SH-SY5Y (cell line): ENCODE results near the gene ERMAP.

ENCODE experiments used
- GATA2 ChIP-seq: IDR thresholded peaks from 2 replicates; pipeline ENCODE4 v1.6.1; 2011; ENCODE audit warnings: mild to moderate bottlenecking, low read depth, low read length
- GATA3 ChIP-seq: IDR thresholded peaks from 2 replicates; pipeline ENCODE4 v1.6.1; 2011; ENCODE audit warnings: low read depth, mild to moderate bottlenecking, low read length, moderate library complexity

ERMAP gene

DNA sequence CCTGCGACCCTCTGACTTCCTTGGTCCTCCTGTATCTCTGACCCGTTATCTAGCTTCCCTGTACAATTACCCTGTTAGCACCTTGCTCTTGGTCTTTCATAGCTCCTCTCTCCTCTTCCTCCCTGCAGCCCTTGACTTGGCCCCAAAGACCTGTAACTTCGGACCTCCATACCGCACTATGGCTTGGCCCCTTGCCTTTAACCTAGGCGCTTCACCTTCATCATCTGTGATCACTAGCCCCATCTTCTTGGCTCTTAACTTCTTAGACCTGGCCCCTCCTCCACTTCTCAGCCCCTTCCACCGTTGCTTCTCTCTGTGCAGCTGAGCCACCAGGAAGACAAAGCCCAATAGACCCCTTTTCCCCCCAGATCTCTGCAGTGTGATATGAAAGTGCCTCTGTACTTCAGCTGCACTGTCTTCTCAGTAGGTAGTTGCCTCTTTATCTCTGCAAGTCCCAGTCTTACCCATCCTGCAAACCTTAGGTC lies 30.2 kb downstream of the ERMAP start:
- TF ChIP-seq GATA2 = no peak
- no peak for TF ChIP-seq GATA3

DNA sequence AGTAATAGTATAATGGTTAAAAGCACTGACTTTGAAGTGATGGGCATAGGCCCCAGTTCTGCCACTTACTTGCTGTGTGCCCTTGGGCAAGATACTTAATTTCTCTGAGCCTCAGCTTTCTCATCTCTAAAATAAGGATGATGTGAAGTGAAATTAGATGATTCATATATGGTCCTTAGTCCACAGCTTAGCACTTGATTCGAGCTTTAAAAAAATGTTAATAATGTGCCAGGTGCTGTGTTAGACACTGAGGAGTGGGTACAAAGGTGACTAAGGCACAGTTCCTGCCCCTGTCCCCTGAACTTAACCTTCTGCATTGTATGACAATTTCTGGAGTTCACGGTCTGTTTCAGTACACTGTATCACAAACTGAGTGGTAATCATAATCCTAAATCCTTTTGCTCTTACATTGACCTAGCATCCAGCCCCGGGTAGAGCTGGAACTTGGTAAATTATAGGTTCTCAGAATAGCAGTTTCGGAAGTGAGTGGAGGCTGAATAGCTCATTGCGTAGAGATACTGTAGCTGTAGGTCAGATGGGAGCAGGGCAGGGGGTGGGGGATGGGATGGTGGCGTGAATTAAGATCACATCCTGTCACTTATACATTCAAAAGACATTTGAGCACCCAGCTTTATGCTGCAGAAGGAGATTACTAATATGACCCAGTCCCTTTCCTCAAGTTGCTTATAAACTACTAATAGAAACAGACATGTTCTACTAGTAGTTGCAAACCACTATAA lies 31.0 kb downstream of the ERMAP start:
- TF ChIP-seq GATA2 = no peak
- no peak for TF ChIP-seq GATA3

DNA sequence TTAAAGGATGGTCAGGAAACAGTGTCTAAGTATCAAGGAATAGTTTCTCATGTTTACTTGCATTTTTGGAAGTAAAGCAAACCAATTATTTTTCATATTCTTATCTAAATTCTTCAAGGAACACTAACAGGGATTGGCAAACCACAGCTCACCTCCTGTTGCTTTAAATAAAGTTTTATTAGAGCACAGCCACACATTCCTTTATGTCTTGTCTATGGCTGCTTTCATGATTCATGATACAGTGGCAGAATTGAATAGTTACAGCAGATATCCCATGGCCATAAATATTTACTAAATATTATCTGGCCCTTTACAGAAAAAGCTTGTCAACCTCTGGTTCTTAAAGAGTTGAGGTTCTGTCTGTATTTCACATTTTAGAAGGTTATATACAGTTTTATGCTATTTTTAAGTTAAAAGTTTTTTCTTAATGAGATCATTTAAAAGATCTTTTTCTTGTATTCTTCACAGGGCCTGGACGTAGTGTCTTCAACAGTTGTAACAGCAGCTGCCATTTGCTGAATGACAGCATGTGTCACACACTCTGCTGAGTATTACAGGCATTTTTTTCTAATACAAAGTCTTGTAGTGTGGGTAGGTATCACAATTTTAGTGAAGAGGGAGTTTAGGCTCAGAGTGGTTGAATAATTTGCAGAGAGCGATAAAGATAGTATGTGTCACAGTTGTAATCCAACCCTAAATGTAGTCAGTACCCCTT lies 32.1 kb downstream of the ERMAP start:
- TF ChIP-seq GATA3 = no peak
- TF ChIP-seq GATA2 = no peak

DNA sequence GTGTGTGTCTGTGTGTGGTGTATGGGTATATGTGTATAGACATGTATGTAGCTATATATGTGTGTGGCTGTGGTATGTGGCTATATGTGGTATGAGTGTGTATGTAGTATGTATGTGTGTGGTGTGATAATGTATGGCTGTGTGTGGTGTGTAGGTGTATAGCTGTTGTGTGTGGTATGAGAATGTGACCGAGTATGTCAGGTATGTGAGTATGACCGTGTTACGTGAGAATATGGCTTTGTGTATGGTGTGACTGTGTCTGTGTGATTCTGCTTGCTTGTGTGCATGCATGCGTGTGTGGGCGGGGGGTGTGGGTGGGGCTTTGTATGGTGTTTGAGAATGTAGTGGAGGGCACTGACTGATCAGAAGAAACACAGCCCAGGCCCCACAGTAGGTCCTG lies 33.0 kb downstream of the ERMAP start:
- TF ChIP-seq GATA2 (no peak), GATA3 (no peak)

DNA sequence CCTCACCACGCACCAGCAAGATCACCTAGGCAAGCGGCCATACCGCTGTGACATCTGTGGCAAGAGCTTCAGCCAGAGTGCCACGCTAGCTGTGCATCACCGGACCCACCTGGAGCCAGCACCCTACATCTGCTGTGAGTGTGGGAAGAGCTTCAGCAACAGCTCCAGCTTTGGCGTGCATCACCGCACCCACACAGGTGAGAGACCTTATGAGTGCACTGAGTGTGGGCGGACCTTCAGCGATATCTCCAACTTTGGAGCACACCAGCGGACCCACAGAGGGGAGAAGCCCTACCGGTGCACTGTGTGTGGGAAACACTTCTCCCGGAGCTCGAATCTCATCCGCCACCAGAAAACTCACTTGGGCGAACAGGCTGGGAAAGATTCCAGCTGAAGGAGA lies 34.5 kb downstream of the ERMAP start:
- no peak for TF ChIP-seq GATA2
- no peak for TF ChIP-seq GATA3

DNA sequence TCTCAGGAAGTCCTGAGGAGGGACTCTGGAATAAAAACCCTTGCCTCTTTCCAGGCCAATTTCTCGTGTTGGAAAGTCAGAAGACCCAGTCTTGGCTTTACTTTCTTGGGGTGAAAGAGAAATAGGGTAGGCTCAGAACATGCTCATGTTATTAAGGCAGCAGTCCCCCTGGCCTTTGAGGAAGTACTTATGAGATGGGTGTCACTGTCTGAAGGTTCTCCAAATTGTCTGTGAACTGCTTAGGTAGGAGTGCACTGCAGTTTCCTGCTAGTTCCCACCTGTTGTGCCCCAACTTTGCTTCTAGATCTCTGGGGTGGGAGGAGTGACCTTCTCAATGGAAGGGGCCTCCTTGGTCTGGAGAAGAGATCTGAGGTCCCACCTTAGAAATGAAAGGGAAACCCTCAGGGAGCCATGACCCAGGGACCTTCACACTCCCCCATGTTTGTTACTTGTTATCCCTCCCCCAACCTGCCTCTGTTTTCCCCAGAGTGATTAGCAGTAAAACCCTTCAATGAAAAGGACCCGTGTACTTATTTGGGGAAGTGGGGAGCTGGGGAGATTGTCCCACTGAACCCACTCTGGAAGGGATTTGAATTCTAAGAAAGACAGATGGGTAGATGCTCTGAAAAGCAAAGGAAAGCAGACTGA lies 35.2 kb downstream of the ERMAP start:
- no peak for TF ChIP-seq GATA3
- no peak for TF ChIP-seq GATA2

DNA sequence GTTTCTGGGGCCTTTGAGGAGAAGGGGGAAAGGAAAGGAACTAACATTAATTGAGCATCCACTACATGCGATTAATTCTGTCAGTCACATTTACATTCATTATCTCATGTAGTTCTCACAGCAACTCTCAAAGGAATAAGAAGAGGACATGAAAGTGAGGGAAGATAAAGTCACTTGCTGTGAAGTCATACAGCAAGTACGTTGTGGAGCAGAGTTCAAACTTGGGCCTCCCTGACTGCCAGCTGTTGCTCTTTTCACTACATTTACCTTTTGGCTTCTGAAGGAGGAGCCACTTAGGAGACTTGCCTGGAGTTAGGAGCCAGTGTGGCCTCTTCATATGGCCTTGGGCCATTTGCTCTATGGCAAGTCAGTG lies 35.7 kb downstream of the ERMAP start:
- TF ChIP-seq GATA3 (no peak), GATA2 (no peak)

DNA sequence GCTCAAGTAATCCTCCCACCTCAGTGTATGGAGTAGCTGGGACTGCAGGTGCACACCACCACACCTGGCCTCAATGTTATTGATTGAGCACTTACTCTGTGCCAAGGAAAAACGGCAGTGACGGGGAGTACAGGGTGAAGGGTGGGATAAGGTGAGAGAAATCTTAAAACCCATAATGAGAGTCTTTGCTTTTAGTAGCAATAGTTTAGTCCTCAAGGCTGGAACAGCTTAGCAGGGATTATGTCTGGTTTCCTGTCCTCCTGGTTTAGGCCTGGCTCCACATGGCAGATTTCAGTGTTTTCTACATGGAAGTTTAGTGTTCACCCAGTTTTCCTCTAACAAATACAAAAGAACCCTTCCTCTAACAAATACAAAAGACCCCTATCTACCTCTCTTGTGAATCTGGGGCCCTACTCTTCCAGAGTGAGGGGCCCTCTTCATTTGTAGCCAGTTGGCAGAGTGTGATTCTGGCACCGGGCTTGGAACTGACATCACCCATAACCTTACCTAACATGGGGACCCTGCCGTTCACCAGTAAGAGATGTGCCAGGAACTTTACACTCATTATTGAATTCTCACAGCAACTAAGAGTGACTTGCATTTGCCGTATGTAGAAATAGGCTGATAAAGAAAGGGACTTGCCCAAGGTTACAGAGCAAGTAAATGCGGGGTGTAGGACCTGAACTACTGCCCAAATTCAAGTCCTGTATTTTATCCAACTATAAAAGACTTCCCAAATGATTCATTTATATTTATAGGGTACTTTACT lies 36.4 kb downstream of the ERMAP start:
- TF ChIP-seq GATA2 = no peak
- no peak for TF ChIP-seq GATA3

DNA sequence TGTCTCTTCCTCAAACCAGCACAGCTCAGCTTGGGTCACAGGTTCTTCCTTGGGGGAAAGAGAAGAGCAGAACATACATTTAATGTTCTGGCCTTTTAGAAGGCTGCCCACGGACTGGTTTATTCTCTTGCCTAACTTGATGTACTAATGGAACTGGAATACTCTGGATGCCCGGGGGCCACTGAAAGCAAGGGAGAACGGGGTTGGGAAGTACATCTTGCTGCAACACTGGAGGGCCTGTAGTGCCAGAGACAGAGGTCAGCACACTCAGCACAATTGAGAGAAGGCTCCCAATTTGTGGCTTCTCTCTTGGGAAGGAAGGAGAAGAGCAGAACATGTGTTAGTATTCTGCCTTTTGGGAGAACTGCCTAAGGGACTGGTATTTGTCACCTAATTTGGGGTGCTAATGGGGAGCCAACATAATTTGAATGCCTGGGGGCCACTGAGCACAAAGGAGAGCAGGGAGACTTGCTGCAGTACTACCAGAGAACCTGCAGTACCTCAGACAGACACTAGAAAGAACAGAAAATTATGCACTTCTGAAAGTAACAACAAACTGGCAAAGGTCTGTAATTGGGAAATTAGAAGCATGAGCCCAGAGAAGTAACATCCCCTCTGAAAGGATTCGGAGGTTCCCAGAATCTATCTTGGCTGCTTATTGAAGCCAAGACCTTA lies 43.6 kb downstream of the ERMAP start:
- TF ChIP-seq GATA2 = no peak
- TF ChIP-seq GATA3 = no peak

DNA sequence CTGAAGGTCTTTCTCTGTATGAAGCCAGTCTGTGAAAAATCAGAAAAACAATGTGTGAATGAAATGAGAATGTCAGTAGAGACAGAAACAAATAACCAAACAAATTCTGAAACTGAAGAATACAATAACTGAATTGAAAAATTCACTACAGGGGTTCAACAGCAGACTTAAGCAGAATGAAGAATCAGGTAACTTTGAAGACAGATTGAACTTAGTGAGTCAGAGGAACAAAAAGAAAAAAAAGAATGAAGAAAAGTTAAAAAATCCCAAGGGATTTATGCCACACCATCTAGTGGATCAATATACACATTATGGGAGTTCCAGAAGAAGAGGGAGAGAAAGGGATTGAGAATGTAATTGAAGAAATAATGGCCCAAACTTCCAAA lies 44.1 kb downstream of the ERMAP start:
- TF ChIP-seq GATA3 (no peak), GATA2 (no peak)

DNA sequence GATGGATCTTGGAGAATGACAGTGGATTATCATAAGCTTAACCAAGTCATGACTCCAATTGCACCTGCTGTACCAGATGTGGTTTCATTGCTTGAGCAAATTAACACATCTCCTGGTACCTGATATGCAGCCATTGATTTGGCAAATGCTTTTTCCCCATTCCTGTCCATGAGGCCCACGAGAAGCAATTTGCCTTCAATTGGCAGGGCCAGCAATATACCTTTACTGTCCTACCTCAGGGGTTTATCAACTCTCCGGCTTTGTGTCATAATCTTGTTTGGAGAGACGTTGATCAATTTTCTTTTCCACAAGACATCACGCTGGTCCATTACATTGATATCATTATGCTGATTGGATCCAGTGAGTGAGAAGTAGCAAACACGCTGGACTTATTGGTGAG lies 49.6 kb downstream of the ERMAP start:
- no peak for TF ChIP-seq GATA3
- TF ChIP-seq GATA2 = no peak

DNA sequence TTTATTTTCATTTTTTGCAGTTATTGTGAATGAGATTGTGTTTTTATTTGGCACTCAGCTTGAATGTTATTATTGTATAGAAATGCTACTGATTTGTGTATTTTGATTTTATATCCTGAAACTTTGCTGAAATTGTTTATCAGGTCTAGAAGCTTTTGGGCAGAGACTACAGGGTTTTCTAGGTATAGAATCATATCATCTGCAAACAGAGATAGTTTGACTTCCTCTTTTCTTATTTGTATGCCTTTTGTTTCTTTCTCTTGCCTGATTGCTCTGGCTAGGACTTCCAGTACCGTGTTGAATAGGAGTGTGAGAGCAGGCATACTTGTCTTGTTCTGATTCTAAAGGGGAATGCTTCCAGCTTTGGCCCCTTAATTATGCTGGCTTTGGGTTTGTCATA lies 56.7 kb downstream of the ERMAP start:
- TF ChIP-seq GATA2 (no peak), GATA3 (no peak)

DNA sequence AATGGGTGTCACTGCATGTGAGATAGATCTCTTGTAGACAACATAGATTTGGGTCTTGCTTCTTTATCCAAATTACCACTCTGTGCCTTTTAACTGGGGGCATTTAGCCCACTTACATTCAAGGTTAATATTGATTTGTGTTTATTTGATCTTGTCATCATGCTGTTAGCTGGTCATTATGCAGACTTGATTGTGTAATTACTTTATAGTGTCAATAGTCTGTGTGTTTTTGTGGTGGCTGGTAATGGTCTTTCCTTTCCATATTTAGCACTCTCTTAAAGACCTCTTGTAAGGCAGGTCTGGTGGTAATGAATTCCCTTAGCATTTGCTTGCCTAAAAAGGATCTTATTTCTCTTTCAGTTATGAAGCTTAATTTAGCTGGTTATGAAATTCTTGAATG lies 59.1 kb downstream of the ERMAP start:
- TF ChIP-seq GATA3 (no peak), GATA2 (no peak)

DNA sequence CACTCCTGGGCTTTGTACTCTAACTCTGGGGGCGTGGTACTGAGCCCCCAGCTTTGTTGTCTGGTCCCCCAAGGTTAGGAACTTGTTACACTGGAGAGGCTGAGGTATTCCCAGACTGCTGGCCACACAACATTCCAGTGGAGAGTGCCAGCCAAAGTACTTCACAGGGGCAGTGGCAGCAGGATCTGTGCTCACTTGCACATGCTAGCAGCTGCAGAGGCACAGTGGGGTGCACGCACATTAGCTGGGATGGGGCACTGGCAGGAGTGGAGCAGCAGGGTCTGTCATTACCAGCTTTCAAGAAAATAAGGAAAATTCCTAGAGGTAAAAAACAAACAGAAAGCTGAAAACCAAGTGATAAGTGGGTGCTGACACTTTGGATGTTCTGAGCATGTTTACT lies 60.5 kb downstream of the ERMAP start:
- no peak for TF ChIP-seq GATA2
- no peak for TF ChIP-seq GATA3

DNA sequence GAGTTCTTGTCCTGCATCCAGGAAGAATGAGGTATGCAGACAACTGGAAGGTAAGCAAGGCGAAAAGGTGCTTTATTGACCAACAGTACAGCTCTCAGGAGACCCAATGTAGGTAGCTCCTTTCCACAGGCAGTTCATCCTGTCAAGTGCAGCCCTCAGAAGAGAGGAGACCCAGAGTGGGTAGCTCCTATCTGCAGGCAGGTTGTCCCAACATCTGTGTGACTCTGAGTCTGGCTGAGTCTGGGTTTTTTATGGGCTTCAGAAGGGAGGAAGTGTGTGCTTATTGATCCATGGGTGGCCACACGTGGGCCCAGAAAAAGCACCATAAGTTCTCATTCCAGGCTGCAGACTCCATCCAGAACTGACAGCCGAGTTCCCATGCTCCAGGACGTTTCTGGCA lies 63.5 kb downstream of the ERMAP start:
- TF ChIP-seq GATA3 (no peak), GATA2 (no peak)
